ENCODE results near the gene PSD. TPM values are rescaled to one million over a fixed set of nuclear protein-coding genes. Genes with fewer than 3 reads are reported as not detected.

Gene PSD
- total RNA-seq, 1 donor from 2014 or later = 88.5 TPM

DNA sequence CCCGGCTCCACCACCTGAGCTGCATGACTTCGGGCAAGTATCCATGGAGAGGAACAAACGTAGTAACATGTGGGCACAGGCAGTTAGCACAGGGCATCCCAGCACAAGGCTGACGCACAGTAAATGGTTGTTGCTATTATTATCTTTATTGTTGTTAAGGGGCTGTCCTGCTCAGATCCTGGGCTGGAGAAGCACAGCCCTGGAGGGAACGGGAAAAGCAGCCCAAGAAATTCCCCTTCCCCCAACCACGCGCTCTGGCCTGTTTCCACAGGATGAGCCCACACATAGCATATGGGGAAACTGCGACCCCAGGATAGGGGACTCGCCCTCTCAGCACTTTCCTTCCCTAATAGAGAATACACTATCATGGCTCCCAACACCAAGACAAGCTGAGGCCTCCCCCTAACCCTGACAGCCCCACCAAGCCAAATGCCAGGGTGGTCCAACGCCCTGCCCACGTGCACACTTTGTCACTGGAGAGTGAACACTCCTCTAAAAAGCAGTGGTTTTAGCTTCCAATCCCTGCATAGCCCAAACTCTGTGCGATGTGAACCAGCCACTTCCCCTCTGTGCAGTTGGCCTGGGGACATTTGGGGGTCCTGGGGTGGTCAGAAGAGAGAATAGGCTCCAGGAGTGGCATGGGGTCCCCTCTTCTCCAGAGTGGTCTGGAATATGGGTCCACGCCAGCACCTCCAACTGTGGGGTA is 11.0 kb downstream of the PSD start:
- H3K27ac Mint-ChIP-seq (ENCODE audit: unreplicated experiment) = peak overlapping the region; percentile 43
- peaks cover 32% of the 10 kb centered on the region for H3K4me1 Mint-ChIP-seq (ENCODE audit: low read depth, unreplicated experiment)
- TF ChIP-seq, protein P1, sequence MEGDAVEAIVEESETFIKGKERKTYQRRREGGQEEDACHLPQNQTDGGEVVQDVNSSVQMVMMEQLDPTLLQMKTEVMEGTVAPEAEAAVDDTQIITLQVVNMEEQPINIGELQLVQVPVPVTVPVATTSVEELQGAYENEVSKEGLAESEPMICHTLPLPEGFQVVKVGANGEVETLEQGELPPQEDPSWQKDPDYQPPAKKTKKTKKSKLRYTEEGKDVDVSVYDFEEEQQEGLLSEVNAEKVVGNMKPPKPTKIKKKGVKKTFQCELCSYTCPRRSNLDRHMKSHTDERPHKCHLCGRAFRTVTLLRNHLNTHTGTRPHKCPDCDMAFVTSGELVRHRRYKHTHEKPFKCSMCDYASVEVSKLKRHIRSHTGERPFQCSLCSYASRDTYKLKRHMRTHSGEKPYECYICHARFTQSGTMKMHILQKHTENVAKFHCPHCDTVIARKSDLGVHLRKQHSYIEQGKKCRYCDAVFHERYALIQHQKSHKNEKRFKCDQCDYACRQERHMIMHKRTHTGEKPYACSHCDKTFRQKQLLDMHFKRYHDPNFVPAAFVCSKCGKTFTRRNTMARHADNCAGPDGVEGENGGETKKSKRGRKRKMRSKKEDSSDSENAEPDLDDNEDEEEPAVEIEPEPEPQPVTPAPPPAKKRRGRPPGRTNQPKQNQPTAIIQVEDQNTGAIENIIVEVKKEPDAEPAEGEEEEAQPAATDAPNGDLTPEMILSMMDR (IDR thresholded peaks at IDR 0.05; ENCODE audit: partially characterized antibody, unreplicated experiment) = no peak
- no peak for DNase-seq
- H3K36me3 Mint-ChIP-seq (ENCODE audit: unreplicated experiment) = no peaks in the 10 kb centered on the region
- H3K27me3 Mint-ChIP-seq (ENCODE audit: unreplicated experiment) = peaks cover 19% of the 10 kb centered on the region
- peaks cover 11% of the 10 kb centered on the region for H3K9me3 Mint-ChIP-seq (ENCODE audit: unreplicated experiment)
- peak overlapping the region; percentile 82 for H3K4me3 Mint-ChIP-seq (ENCODE audit: unreplicated experiment)

DNA sequence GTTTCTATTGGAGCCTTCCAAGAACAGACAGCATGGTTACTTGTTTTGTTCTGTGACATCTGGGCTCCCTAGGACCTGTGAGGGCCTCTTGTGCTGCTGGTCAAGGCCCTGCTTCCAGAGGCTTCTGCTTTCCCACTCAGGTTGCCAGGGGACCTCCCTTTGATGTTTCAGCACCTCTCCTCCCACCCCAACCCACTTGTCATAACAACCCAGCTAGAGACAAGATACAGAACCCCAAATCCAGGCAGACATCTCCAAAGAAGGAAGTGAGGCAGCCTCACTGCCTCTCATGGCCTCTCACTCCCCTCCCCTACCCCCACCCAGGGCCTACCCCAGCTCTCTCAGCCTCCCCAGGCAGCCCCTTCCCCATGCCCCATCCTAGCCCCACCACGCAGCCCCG is 11.8 kb downstream of the PSD start:
- Mint-ChIP-seq H3K4me1 (ENCODE audit: low read depth, unreplicated experiment) (peaks cover 29% of the 10 kb centered on the region), H3K4me3 (ENCODE audit: unreplicated experiment) (peak overlapping the region; percentile 73), H3K9me3 (ENCODE audit: unreplicated experiment) (peaks cover 11% of the 10 kb centered on the region), H3K36me3 (ENCODE audit: unreplicated experiment) (no peaks in the 10 kb centered on the region), H3K27me3 (ENCODE audit: unreplicated experiment) (peaks cover 19% of the 10 kb centered on the region), H3K27ac (ENCODE audit: unreplicated experiment) (peak overlapping the region; percentile 28)
- DNase-seq = no peak
- TF ChIP-seq, protein P1 (IDR thresholded peaks at IDR 0.05; ENCODE audit: partially characterized antibody, unreplicated experiment) = no peak

DNA sequence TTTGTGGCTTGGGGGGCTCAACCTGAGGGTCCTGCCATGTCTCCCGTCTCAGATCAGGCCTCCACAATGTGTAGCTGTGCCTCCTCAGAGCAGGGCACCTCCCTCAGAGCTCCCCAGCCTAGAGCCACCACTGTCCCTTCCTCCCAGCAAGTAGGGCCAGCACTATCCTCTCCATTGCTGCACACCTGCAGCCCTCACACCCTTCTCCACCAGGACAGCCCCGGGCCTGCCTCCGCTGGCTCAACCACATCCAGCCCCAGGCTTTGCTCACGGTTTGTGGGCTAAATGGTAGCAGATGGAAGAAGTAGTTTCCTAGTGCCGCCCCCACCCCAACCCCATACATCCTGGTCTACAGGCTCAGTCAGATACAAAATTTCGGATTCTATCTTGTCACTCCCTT is 13.0 kb downstream of the PSD start:
- peaks cover 6% of the 10 kb centered on the region for H3K9me3 Mint-ChIP-seq (ENCODE audit: unreplicated experiment)
- no peak overlapping the region for H3K4me3 Mint-ChIP-seq (ENCODE audit: unreplicated experiment)
- H3K27ac Mint-ChIP-seq (ENCODE audit: unreplicated experiment) = no peak overlapping the region
- DNase-seq = no peak
- peaks cover 18% of the 10 kb centered on the region for H3K4me1 Mint-ChIP-seq (ENCODE audit: low read depth, unreplicated experiment)
- TF ChIP-seq, protein P1 (IDR thresholded peaks at IDR 0.05; ENCODE audit: partially characterized antibody, unreplicated experiment) = no peak
- H3K36me3 Mint-ChIP-seq (ENCODE audit: unreplicated experiment) = no peaks in the 10 kb centered on the region
- H3K27me3 Mint-ChIP-seq (ENCODE audit: unreplicated experiment) = peaks cover 10% of the 10 kb centered on the region

DNA sequence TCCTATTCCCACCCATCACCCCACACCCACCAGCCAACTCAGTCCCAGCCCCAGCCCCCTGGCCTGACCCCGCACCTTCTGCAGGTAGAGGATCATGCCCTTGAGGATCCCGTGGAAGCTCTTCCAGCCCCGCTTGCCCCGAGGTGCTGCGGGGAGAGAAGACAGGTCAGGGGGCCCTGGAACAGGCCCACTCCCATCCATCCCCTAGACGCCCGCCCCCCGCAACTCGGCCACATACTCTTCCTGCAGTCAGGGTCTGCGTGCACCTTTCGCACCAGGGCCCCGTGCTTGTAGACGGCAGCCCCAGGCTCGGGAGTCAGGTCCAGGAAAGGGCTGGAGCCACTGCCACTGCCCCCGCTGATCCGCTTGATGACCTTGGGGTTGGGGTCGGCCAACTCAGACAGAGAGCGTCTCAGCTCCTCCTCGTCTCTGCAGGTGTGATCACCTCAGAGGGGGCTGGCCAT is 13.4 kb downstream of the PSD start:
- no peaks in the 10 kb centered on the region for H3K36me3 Mint-ChIP-seq (ENCODE audit: unreplicated experiment)

More for the DNA sequence above, 13.4 kb downstream of the PSD start:
- Mint-ChIP-seq H3K27ac (ENCODE audit: unreplicated experiment) (no peak overlapping the region), H3K4me3 (ENCODE audit: unreplicated experiment) (no peak overlapping the region), H3K4me1 (ENCODE audit: low read depth, unreplicated experiment) (peaks cover 18% of the 10 kb centered on the region), H3K27me3 (ENCODE audit: unreplicated experiment) (peaks cover 10% of the 10 kb centered on the region), H3K9me3 (ENCODE audit: unreplicated experiment) (peaks cover 6% of the 10 kb centered on the region)
- TF ChIP-seq, protein P1 (IDR thresholded peaks at IDR 0.05; ENCODE audit: partially characterized antibody, unreplicated experiment) = no peak
- no peak for DNase-seq
